Globus pallidus (tissue), 1 donor: ENCODE results near the gene EMC7.

ENCODE experiments used
- DNase-seq: peaks from one replicate; pipeline ENCODE4 v3.0.0-alpha.2; 2015; ENCODE audit warnings: low spot score

The EMC7 gene

GRCh38 chr15:34038023-34038870, 63.4 kb downstream of the EMC7 start:
- DNase-seq, result peak; percentile 86
